ENCODE results near the gene GAS2L2.
"Not testable (repeated sequence)": the region's sequence is repeated elsewhere in the genome, so short reads cannot be mapped to it uniquely, and the experiment has no call there.

Gene GAS2L2

DNA sequence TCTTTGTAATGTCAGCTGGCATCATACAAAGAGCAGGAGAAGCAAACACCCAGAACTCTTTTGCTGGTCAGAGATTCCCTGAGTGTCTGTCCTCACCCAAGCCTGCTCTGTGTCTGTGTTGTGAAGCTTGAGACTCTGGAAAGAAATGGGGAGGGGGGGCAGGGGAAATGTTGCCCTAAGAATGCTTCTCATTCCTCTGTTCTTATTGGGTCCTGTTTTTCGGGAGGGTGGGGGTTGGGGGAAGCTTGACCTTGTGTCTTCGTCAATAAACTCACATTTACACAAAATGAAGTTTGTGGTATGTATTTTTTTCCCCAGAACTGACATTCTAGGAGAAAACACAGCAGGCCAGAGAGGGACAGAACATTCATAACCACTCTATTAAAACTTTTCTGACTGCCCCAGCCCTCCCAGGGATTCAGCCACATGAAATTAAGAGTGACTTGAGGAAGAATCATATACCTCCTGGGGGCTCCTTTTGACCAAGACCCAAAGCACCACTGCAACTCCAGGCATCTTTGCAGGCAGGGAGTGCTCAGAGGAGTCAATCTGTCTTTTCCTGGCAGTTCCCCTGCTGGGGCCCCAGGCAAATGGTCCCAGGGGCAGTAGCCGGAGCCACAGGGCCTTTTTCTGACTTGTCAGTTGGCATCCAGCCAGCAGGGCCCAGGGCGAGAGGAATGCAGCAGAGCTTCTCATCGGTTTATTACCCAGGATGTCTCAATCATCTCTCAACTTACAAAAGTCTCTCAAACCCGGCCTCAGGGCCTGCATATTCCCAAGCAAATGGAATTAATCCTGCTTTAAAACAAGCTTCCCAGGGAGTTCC, 26.7 kb downstream of the GAS2L2 start:
- no peak for DNase-seq

DNA sequence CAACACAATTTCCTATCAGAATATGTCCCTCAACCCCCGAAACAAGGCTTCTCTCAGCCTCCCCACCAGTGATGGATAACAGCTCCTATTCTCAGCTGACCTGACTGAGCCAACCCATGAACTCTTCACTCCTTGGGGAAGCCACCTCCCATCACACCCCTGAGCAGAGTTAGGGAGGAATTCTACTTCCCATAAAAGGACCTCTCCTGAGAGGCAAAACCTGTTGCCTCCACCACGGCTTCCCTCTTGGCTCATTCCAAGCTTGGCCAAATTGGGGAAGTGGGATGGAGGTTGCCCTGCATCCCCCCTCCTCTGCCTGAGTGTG, 27.3 kb downstream of the GAS2L2 start:
- no peak for DNase-seq

- no peak for DNase-seq
Measured at GRCh38 chr17:35725058-35725457, 28.0 kb downstream of the GAS2L2 start.

DNA sequence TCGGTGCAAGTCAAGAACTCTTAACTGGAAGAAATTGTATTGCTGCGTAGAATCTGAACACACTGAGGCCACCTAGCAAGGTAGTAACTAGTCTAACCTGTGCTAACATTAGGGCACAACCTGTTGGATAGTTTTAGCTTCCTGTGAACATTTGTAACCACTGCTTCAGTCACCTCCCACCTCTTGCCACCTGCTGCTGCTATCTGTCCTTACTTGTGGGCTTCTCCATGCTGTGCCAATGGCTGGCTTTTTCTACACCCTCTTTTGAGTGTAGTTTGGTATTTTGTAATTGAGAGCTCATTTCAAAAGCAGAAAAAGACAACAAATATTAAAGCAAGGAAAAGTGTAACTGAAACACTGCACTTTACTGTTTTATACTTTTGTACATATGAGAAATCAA, 29.3 kb downstream of the GAS2L2 start:
- DNase-seq, result no peak

GRCh38 chr17:35717475-35717874, 35.6 kb downstream of the GAS2L2 start:
- DNase-seq, result no peak

- DNase-seq, result no peak
Measured at GRCh38 chr17:35716897-35717465, 36.1 kb downstream of the GAS2L2 start.

DNA sequence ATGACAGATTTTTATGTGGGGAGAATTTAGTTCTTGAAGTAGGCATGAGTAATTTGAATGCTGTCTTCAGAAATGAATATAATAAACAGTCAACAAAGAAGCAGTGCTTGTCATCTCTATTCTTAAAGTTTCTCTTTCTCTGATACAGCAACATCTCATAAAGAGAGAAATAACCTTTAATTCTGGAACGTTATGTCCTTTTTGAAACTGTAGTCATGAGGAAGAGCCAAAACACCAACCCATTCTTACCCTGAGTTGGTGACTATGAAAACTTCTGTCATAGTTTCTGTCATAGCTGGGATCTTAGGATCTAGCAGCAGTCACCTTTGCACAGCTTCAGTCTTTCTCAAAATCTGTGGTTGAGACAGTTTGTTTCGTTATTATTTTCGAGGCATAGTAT, 36.9 kb downstream of the GAS2L2 start:
- no peak for DNase-seq

DNA sequence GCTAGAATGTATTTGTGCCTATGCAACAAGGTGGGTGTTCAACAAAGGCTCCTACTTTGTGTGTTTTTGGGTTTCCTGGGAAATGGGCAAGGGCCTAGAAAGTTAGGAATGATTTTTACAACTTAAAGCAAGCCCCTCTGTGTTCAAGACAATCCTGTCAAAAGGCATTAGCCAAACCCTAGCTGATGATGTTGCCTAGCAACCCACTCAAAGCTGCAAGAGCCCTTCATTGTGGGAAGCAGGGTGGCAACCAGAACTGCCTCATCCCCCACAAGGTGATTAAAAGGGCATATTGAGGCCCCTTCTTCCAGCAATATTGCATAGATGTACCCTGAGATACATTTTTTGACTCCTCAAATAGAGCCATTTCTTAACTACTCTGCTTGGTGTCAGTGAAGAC, 37.6 kb downstream of the GAS2L2 start:
- no peak for DNase-seq

- DNase-seq, result no peak
Measured at GRCh38 chr17:35714988-35715387, 38.1 kb downstream of the GAS2L2 start.

DNA sequence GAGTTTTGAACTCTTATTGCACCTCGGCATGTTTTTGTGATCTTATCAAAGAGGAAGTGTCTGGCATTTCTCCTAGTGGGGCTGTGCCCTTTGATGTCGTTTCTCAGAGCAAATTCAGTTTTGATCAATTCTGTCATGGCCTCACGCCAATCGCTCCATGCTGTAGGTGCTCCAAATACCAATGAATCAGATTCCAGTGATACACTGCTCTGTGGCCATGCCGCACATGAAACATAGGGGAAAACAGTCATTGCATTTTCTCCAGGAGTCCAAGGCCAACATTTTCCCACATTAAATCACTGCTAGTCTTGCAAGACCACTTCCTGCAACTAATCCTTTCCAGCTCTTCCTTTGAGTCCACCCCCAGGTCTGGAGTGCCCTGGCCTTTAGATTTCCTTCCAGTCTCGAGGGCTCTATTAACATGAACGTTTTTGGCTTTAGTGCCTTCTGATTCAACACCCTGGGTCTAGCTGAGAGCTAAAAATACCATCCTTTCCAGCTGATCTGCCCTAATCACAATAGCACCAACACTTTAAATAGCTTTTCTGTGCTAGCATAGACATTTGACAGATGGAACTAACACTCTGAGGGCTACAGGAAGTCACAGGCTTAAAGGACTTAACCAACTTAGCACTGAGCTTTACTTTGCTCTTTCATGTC, 39.8 kb downstream of the GAS2L2 start:
- DNase-seq, result no peak

- DNase-seq, result no peak
Measured at GRCh38 chr17:35710950-35711349, 42.1 kb downstream of the GAS2L2 start.

DNA sequence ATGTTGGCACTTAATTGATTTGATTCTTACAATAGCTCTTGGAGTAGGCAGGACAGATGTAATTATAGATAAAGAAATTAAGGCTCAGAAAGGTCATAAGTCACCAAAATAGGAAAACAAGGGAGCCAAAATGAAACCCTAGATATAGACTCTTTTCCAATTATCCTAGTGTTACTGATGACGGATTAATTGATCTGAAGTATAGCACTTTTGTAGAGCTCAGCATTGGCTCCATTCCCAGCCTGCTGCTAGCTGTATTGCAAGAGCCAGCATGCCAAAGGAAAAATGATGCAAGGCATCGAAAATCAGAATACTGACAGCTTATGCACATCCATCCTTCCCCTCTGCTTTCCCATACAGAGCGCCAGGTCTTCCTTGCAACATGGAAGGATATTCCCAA, 43.2 kb downstream of the GAS2L2 start:
- DNase-seq, result no peak

GRCh38 chr17:35708951-35709350, 44.1 kb downstream of the GAS2L2 start:
- DNase-seq, result no peak

DNA sequence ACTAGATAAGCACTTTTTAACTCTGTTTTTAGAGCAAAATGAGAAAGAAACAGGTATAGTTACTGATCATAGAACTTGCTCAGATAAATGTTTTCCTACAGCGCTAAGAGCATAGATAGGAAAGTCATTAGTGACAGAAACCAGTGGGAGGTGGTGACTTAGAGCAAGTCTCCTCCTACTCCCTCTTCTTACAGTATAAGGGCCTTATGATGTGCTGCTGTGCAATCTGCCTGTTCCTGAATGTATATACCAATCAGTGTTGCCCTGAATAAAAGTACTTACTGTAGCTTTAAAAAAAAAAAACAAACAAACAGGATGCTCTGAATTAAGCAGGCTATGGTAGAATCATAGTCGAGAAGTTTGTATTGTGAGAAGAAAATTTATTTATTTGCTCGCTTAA, 44.9 kb downstream of the GAS2L2 start:
- DNase-seq, result no peak

- no peak for DNase-seq
Measured at GRCh38 chr17:35705705-35706104, 47.3 kb downstream of the GAS2L2 start.

GRCh38 chr17:35705230-35705629, 47.8 kb downstream of the GAS2L2 start:
- DNase-seq, result no peak

DNA sequence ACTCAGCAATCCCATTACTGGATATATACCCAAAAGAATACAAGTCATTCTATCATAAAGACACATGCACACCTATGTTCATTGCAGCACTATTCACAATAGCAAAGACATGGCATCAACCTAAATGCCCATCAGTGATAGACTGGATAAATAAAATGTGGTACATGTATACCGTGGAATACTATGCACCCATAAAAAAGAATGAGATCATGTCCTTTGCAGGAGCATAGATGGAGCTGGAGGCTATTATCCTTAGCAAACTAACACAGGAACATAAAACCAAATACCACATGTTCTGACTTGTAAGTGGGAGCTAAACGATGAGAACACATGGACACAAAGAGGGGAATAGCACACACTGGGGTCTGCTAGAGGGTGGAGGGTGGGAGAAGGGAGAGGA, 49.7 kb downstream of the GAS2L2 start:
- DNase-seq, result not testable (repeated sequence)

- no peak for DNase-seq
Measured at GRCh38 chr17:35701491-35701890, 51.5 kb downstream of the GAS2L2 start.

GRCh38 chr17:35700150-35700549, 52.9 kb downstream of the GAS2L2 start:
- no peak for DNase-seq

GRCh38 chr17:35698800-35699199, 54.2 kb downstream of the GAS2L2 start:
- no peak for DNase-seq

- DNase-seq, result no peak
Measured at GRCh38 chr17:35695613-35696012, 57.4 kb downstream of the GAS2L2 start.

DNA sequence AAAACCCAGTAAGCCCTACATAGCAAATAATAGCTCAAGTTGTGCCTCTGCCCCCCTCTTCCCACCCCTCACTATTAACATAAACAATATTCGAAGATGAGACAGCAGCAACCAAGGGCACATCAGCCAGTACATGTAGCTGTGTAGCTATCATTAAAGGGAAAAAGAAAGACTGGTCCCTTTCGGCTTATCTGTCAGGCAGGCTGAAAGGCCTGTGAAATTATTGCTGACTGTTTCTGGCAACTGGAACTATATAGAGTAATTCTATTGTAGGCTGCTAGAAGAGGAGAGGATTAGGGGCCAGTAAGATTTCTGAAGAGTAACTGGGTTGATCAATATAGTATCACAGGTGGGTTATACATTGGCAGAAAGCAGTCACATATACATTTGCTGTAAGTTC, 58.1 kb downstream of the GAS2L2 start:
- no peak for DNase-seq

Data from hippocampal formation (tissue), 2 donors.